Thyroid gland (tissue), 4 donors: ENCODE results near the gene BRINP3. TPM values are rescaled to one million over a fixed set of nuclear protein-coding genes. Genes with fewer than 3 reads are reported as not detected.

Experiments
- DNase-seq, 2 donors: peaks; one replicate each; pipeline ENCODE4 v3.0.0-alpha.2; 2019
- H3K27ac ChIP-seq, 3 donors: fragments of 200-600 bp; sonication (generic); 1 replicate in 2 of 3; 2 replicates in 1 of 3; pipeline ENCODE4 v1.5.1; 2016 to 2019; ENCODE audit warnings: mild to moderate bottlenecking in 1 of 3, moderate library complexity in 1 of 3
- H3K27me3 ChIP-seq: fragments of 200-600 bp; sonication (generic); one replicate; pipeline ENCODE4 v1.5.1; 2019
- H3K36me3 ChIP-seq, 2 donors: fragments of 200-600 bp; sonication (generic); one replicate each; pipeline ENCODE4 v1.5.1; 2016 to 2019
- H3K4me1 ChIP-seq, 2 donors: fragments of 200-600 bp; sonication (generic); one replicate each; pipeline ENCODE4 v1.5.1; 2017 to 2019
- H3K4me3 ChIP-seq, 3 donors: fragments of 200-600 bp; sonication (generic); replicated peaks in 1 of 3; 1 replicate in 2 of 3; 2 replicates in 1 of 3; pipeline ENCODE4 v1.5.1; 2016; ENCODE audit warnings: mild to moderate bottlenecking in 1 of 3
- H3K9me3 ChIP-seq: fragments of 200-600 bp; sonication (generic); one replicate; pipeline ENCODE4 v1.5.1; 2017
- CTCF ChIP-seq, 6 experiments: fragments of 200-600 bp in 3 of 6; fragments of 450-650 bp in 3 of 6; sonication (generic) in 3 of 6; IDR thresholded peaks; one replicate each; pipeline ENCODE4 v1.5.1; 2016 to 2019; ENCODE audit warnings: antibody characterized with exemption in 6 of 6, mild to moderate bottlenecking in 2 of 6, inconsistent platforms in 1 of 6, moderate library complexity in 1 of 6
- POLR2A ChIP-seq, 2 donors: fragments of 450-650 bp; IDR thresholded peaks; one replicate each; pipeline ENCODE4 v1.6.1; 2017; ENCODE audit warnings: antibody characterized with exemption in 2 of 2, mild to moderate bottlenecking in 2 of 2, moderate library complexity in 1 of 2
- WGBS, 2 donors: methylation state at CpG; one replicate each; pipeline ENCODE4 v1.1.5; 2017; 5-methylcytosine and 5-hydroxymethylcytosine counted together
- intact Hi-C: fragments of 100-400 bp; cut with DNase I; formaldehyde crosslinking; loops from one replicate; pipeline ENCODE4 v1.15.1; 2023
- total RNA-seq, 4 donors: library from RNA; depleted of rRNA; stranded (reverse); fragments of >200 nt; gene quantifications; one replicate each; pipeline ENCODE4 v1.2.3, GENCODE V29; 2016

BRINP3 gene
- total RNA-seq, 4 donors from 2014 or later = 2.0 to 6.6 (median 2.7) TPM

- no peaks in the 10 kb centered on the region for H3K9me3 ChIP-seq
- TF ChIP-seq CTCF (IDR thresholded peaks at IDR 0.05) (no peak), POLR2A (IDR thresholded peaks at IDR 0.05) (no peak)
- H3K4me1 ChIP-seq = no peaks in the 10 kb centered on the region
- no peak overlapping the region for H3K4me3 ChIP-seq
- no peaks in the 10 kb centered on the region for H3K27me3 ChIP-seq
- intact Hi-C loops = no loop called here
- no peak overlapping the region for H3K27ac ChIP-seq
- no peak for DNase-seq
- H3K36me3 ChIP-seq = no peaks in the 10 kb centered on the region
- WGBS, 2 donors = 76 to 79% methylated on average over 3 of the region's 3 CpGs
These were observed 375.9 kb downstream of the BRINP3 start for GRCh38 chr1:190101756-190102155.

- intact Hi-C loops = no loop called here
- 86 to 91% methylated on average over 22 of the region's 22 CpGs for WGBS, 2 donors
These were observed 378.9 kb downstream of the BRINP3 start for GRCh38 chr1:190098756-190099155.

GRCh38 chr1:190098107-190098506, 379.6 kb downstream of the BRINP3 start:
- TF ChIP-seq CTCF (IDR thresholded peaks at IDR 0.05) (no peak), POLR2A (IDR thresholded peaks at IDR 0.05) (no peak)
- Histone ChIP-seq H3K27me3 (no peaks in the 10 kb centered on the region), H3K36me3 (no peaks in the 10 kb centered on the region), H3K27ac (no peak overlapping the region), H3K4me1 (no peaks in the 10 kb centered on the region), H3K9me3 (no peaks in the 10 kb centered on the region), H3K4me3 (no peak overlapping the region)
- intact Hi-C loops = no loop called here
- WGBS, 2 donors = 89 to 99% methylated on average over 7 of the region's 7 CpGs
- DNase-seq = no peak

More at GRCh38 chr1:190098756-190099155, 378.9 kb downstream of the BRINP3 start:
- H3K9me3 ChIP-seq = no peaks in the 10 kb centered on the region
- H3K4me1 ChIP-seq = no peaks in the 10 kb centered on the region
- no peak overlapping the region for H3K4me3 ChIP-seq
- DNase-seq = no peak
- H3K27ac ChIP-seq = no peak overlapping the region
- H3K36me3 ChIP-seq = no peaks in the 10 kb centered on the region
- TF ChIP-seq CTCF (IDR thresholded peaks at IDR 0.05) = no peak
- no peak for TF ChIP-seq POLR2A (IDR thresholded peaks at IDR 0.05)
- no peaks in the 10 kb centered on the region for H3K27me3 ChIP-seq

- H3K9me3 ChIP-seq = no peaks in the 10 kb centered on the region
- TF ChIP-seq CTCF (IDR thresholded peaks at IDR 0.05) = no peak
- TF ChIP-seq POLR2A (IDR thresholded peaks at IDR 0.05) = no peak
- H3K27ac ChIP-seq = no peak overlapping the region
- no peaks in the 10 kb centered on the region for H3K4me1 ChIP-seq
- H3K4me3 ChIP-seq = no peak overlapping the region
- no peak for DNase-seq
- no peaks in the 10 kb centered on the region for H3K27me3 ChIP-seq
- intact Hi-C loops = no loop called here
- H3K36me3 ChIP-seq = no peaks in the 10 kb centered on the region
- 87 to 93% methylated on average over 1 of the region's 1 CpG for WGBS, 2 donors
These were observed 382.1 kb downstream of the BRINP3 start for GRCh38 chr1:190095596-190095995.

GRCh38 chr1:190084552-190084951, 393.1 kb downstream of the BRINP3 start:
- no peak for TF ChIP-seq POLR2A (IDR thresholded peaks at IDR 0.05)
- TF ChIP-seq CTCF (IDR thresholded peaks at IDR 0.05) = no peak
- DNase-seq = no peak
- intact Hi-C loops = no loop called here
- Histone ChIP-seq H3K4me1 (no peaks in the 10 kb centered on the region), H3K27ac (no peak overlapping the region), H3K36me3 (no peaks in the 10 kb centered on the region), H3K27me3 (no peaks in the 10 kb centered on the region), H3K9me3 (no peaks in the 10 kb centered on the region), H3K4me3 (no peak overlapping the region)
- 61 to 65% methylated on average over 8 of the region's 8 CpGs for WGBS, 2 donors
